Gastrocnemius medialis (tissue), 4 donors: ENCODE measurements around the gene NF2.

Source experiments
- POLR2A ChIP-seq, 2 donors: fragments of 450-650 bp; IDR thresholded peaks; one replicate each; pipeline ENCODE4 v1.6.1; 2017; ENCODE audit warnings: antibody characterized with exemption in 2 of 2, mild to moderate bottlenecking in 2 of 2, moderate library complexity in 2 of 2
- TF ChIP-seq, protein P1 (sequence below), 5 experiments: fragments of 450-650 bp in 3 of 5; fragments of 200-600 bp in 2 of 5; sonication (generic) in 2 of 5; IDR thresholded peaks in 4 of 5; conservative IDR thresholded peaks in 1 of 5; 1 replicate in 4 of 5; 2 replicates in 1 of 5; pipeline ENCODE4 v1.5.1; 2016 to 2019; ENCODE audit warnings: antibody characterized with exemption in 5 of 5, mild to moderate bottlenecking in 3 of 5, moderate library complexity in 3 of 5

DNA sequence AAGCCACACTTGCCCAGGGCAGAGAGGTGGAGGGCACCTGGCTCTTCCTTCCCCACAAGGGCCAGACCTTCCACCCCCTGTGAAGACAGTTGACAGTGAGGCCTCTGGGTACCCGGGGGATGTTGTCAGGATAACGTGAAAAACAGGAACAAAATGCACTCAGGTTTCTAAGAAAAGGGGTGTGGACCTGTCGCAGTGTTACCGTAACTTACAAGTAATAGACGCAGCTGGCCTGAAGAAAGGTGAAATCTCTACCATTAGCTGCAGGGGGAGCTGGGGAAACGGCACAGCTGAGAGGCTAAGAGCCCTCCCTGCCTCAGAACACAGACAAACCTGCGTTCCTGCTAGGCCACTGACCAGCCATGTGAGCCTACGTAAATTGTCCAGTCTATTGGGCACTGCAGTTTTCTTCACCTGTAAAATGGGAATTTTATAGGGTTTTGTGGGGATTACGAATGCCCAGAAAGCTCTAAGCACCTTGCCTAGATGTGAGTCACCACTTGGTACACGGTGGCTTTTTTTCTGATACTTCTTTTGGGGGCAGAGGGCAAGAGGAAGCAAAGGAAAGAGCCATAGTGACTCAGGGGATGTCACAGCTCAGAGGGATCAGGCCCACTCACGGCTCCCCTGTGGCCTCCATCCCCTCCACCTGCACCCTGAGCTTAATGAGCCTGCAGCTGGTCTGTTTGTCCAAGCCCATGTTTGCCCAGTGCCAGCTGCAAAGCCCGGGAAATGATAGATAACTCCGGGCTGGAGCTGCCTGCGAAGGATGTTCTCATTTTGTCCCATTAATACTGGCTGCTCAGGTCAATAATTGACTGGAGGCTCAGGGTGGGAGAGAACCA lies 97.9 kb downstream of the NF2 start:
- TF ChIP-seq POLR2A (IDR thresholded peaks at IDR 0.05): no peak
- TF ChIP-seq, protein P1, sequence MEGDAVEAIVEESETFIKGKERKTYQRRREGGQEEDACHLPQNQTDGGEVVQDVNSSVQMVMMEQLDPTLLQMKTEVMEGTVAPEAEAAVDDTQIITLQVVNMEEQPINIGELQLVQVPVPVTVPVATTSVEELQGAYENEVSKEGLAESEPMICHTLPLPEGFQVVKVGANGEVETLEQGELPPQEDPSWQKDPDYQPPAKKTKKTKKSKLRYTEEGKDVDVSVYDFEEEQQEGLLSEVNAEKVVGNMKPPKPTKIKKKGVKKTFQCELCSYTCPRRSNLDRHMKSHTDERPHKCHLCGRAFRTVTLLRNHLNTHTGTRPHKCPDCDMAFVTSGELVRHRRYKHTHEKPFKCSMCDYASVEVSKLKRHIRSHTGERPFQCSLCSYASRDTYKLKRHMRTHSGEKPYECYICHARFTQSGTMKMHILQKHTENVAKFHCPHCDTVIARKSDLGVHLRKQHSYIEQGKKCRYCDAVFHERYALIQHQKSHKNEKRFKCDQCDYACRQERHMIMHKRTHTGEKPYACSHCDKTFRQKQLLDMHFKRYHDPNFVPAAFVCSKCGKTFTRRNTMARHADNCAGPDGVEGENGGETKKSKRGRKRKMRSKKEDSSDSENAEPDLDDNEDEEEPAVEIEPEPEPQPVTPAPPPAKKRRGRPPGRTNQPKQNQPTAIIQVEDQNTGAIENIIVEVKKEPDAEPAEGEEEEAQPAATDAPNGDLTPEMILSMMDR (IDR thresholded peaks at IDR 0.05 in 4 of 5, conservative IDR thresholded peaks at IDR 0.05 in 1 of 5): no peak
